Measurements from ENCODE around the gene C6orf15.

Gene C6orf15

GRCh38 chr6:31130751-31131150, 18.4 kb upstream of the C6orf15 start:
- DNase-seq (ENCODE audit: low read depth, low spot score): no peak

GRCh38 chr6:31129130-31129529, 16.8 kb upstream of the C6orf15 start:
- no peak for DNase-seq (ENCODE audit: low read depth, low spot score)

GRCh38 chr6:31128093-31128676, 15.8 kb upstream of the C6orf15 start:
- no peak for DNase-seq (ENCODE audit: low read depth, low spot score)

GRCh38 chr6:31126396-31127175, 14.2 kb upstream of the C6orf15 start:
- DNase-seq (ENCODE audit: low read depth, low spot score): no peak

GRCh38 chr6:31125586-31126363, 13.4 kb upstream of the C6orf15 start:
- DNase-seq (ENCODE audit: low read depth, low spot score): no peak

GRCh38 chr6:31125162-31125561, 12.8 kb upstream of the C6orf15 start:
- no peak for DNase-seq (ENCODE audit: low read depth, low spot score)

GRCh38 chr6:31122791-31123706, 10.7 kb upstream of the C6orf15 start:
- no peak for DNase-seq (ENCODE audit: low read depth, low spot score)

GRCh38 chr6:31121131-31121790, 8.9 kb upstream of the C6orf15 start:
- DNase-seq (ENCODE audit: low read depth, low spot score): no peak

GRCh38 chr6:31120151-31120915, 8.0 kb upstream of the C6orf15 start, which contains the start of gene CDSN:
Gene CDSN, minus strand, starts transcription at chr6:31120446. Its CDS starts 27 bp downstream, at chr6:31120419.
- no peak for DNase-seq (ENCODE audit: low read depth, low spot score)

GRCh38 chr6:31118178-31118577, 5.8 kb upstream of the C6orf15 start:
- DNase-seq (ENCODE audit: low read depth, low spot score): no peak

- no peak for DNase-seq (ENCODE audit: low read depth, low spot score)
Measured at GRCh38 chr6:31116661-31117385, 4.4 kb upstream of the C6orf15 start.

GRCh38 chr6:31115941-31116560, 3.7 kb upstream of the C6orf15 start:
- no peak for DNase-seq (ENCODE audit: low read depth, low spot score)

GRCh38 chr6:31114970-31115849, 2.8 kb upstream of the C6orf15 start:
- no peak for DNase-seq (ENCODE audit: low read depth, low spot score)

- DNase-seq (ENCODE audit: low read depth, low spot score): no peak
Measured at GRCh38 chr6:31114541-31114878, 2.1 kb upstream of the C6orf15 start, which contains the start of gene PSORS1C1. Gene PSORS1C1, plus strand, starts transcription at chr6:31114800. Its CDS starts 14,833 bp downstream, at chr6:31129633.

GRCh38 chr6:31113861-31114540, 1.6 kb upstream of the C6orf15 start:
- DNase-seq (ENCODE audit: low read depth, low spot score): no peak

GRCh38 chr6:31111712-31112111, 663 bp downstream of the C6orf15 start:
- no peak for DNase-seq (ENCODE audit: low read depth, low spot score)

GRCh38 chr6:31110825-31111582, 1.4 kb downstream of the C6orf15 start:
- no peak for DNase-seq (ENCODE audit: low read depth, low spot score)
